A673 (cell line): Measurements from ENCODE around the gene CTNNBL1. TPM values are rescaled to one million over a fixed set of nuclear protein-coding genes. Genes with fewer than 3 reads are reported as not detected.

Experiments
- BruUV-seq: library from RNA; stranded (reverse); fragments of 400-500 nt; replicated peaks from 2 replicates; lab custom pipeline; 2021; lab: Mats Ljungman, UMichigan
- CTCF ChIA-PET: fragments of 300-600 bp; sonication (Branson Sonifier 250); formaldehyde crosslinking; loops from one replicate; lab custom pipeline; 2022; ENCODE audit warnings: antibody characterized with exemption; lab: Charles Lee
- POLR2A ChIA-PET: fragments of 300-600 bp; sonication (Branson Sonifier 250); formaldehyde crosslinking; loops from one replicate; lab custom pipeline; 2022; ENCODE audit warnings: antibody characterized with exemption; ENCODE audit not compliant: low non-redundant PET; lab: Charles Lee
- DNase-seq: peaks from one replicate; pipeline ENCODE4 v3.0.0-alpha.2; 2015; ENCODE audit warnings: low spot score
- H3K27ac ChIP-seq: fragments of 200-600 bp; sonication (generic); 2 replicates; pipeline ENCODE4 v1.5.1; 2016; ENCODE audit warnings: mixed run types, low read depth, mild to moderate bottlenecking, mixed read lengths, antibody characterized with exemption, low read length; ENCODE audit not compliant: poor library complexity, severe bottlenecking
- H3K27me3 ChIP-seq: fragments of 200-600 bp; sonication (generic); replicated peaks from 2 replicates; pipeline ENCODE4 v1.6.1; 2017; ENCODE audit warnings: mixed run types, low read depth, mild to moderate bottlenecking, mixed read lengths, antibody characterized with exemption, low read length; ENCODE audit not compliant: insufficient read depth, poor library complexity
- H3K36me3 ChIP-seq: fragments of 200-600 bp; sonication (generic); 2 replicates; pipeline ENCODE4 v1.6.1; 2016; ENCODE audit warnings: mixed run types, mild to moderate bottlenecking, mixed read lengths, antibody characterized with exemption, low read length; ENCODE audit not compliant: insufficient read depth, poor library complexity, severe bottlenecking
- H3K4me1 ChIP-seq: fragments of 200-600 bp; sonication (generic); 2 replicates; pipeline ENCODE4 v1.6.1; 2017; ENCODE audit warnings: mixed run types, mild to moderate bottlenecking, mixed read lengths, antibody characterized with exemption, low read length; ENCODE audit not compliant: insufficient read depth, poor library complexity, severe bottlenecking
- H3K4me3 ChIP-seq: fragments of 200-600 bp; sonication (generic); 2 replicates; pipeline ENCODE4 v1.5.1; 2016; ENCODE audit warnings: low read depth, mixed run types, mild to moderate bottlenecking, mixed read lengths, low read length; ENCODE audit not compliant: poor library complexity, severe bottlenecking
- H3K9me3 ChIP-seq: fragments of 200-600 bp; sonication (generic); 2 replicates; pipeline ENCODE4 v1.6.1; 2016; ENCODE audit warnings: mixed run types, low read depth, mild to moderate bottlenecking, mixed read lengths, antibody characterized with exemption, low read length; ENCODE audit not compliant: poor library complexity, severe bottlenecking
- CTCF ChIP-seq: fragments of 300-800, 200-600 bp; sonication (generic); conservative IDR thresholded peaks from 2 replicates; pipeline ENCODE4 v1.5.1; 2017; ENCODE audit warnings: low read depth, mild to moderate bottlenecking, antibody characterized with exemption, low read length, moderate library complexity, mixed read lengths
- EZH2 ChIP-seq: fragments of 200-600 bp; sonication (generic); IDR thresholded peaks from 2 replicates; pipeline ENCODE4 v1.6.1; 2017; ENCODE audit warnings: borderline replicate concordance, low read depth, mild to moderate bottlenecking, mixed read lengths, antibody characterized with exemption, low read length; ENCODE audit not compliant: poor library complexity, severe bottlenecking
- intact Hi-C: fragments of 100-400 bp; cut with micrococcal nuclease; formaldehyde crosslinking; loops from one replicate; pipeline ENCODE4 v1.10.0; 2022; ENCODE audit not compliant: unreplicated experiment
- total RNA-seq: library from RNA; stranded (reverse); gene quantifications from 2 replicates; pipeline ENCODE4 v1.2.3, GENCODE V29; 2021

Gene CTNNBL1
- total RNA-seq, 1 experiment from 2014 or later = 88.5 TPM

- intact Hi-C loops = no loop called here
- CTCF ChIA-PET = no interaction called here
Measured at GRCh38 chr20:37839955-37840354, 146.1 kb downstream of the CTNNBL1 start.

GRCh38 chr20:37841389-37841788, 147.6 kb downstream of the CTNNBL1 start:
- BruUV-seq = no TSS peak
- no peaks in the 10 kb centered on the region for H3K9me3 ChIP-seq
- no peaks in the 10 kb centered on the region for H3K4me1 ChIP-seq
- no peak overlapping the region for H3K27ac ChIP-seq
- POLR2A ChIA-PET = no interaction called here
- H3K27me3 ChIP-seq = no peaks in the 10 kb centered on the region
- no peak overlapping the region for H3K4me3 ChIP-seq
- H3K36me3 ChIP-seq = peaks cover 5% of the 10 kb centered on the region
- TF ChIP-seq CTCF (no peak), EZH2 (no peak)
- intact Hi-C loops = no loop called here
- DNase-seq = no peak
- CTCF ChIA-PET = interaction anchor here (0.9 kb wide), 1 partner anchor 277 kb away, joined by 3 read pairs; no protein-coding TSS in a partner anchor

More at GRCh38 chr20:37839955-37840354, 146.1 kb downstream of the CTNNBL1 start:
- DNase-seq = no peak
- TF ChIP-seq EZH2 (no peak), CTCF (no peak)
- H3K9me3 ChIP-seq = no peaks in the 10 kb centered on the region
- H3K4me1 ChIP-seq = no peaks in the 10 kb centered on the region
- peaks cover 5% of the 10 kb centered on the region for H3K36me3 ChIP-seq
- POLR2A ChIA-PET = no interaction called here
- H3K27me3 ChIP-seq = no peaks in the 10 kb centered on the region
- no TSS peak for BruUV-seq
- H3K27ac ChIP-seq = no peak overlapping the region
- no peak overlapping the region for H3K4me3 ChIP-seq

- Histone ChIP-seq H3K4me1 (no peaks in the 10 kb centered on the region), H3K27ac (no peak overlapping the region), H3K9me3 (no peaks in the 10 kb centered on the region), H3K4me3 (no peak overlapping the region), H3K27me3 (no peaks in the 10 kb centered on the region), H3K36me3 (peaks cover 5% of the 10 kb centered on the region)
- BruUV-seq = no TSS peak
- no peak for TF ChIP-seq EZH2
- no peak for TF ChIP-seq CTCF
- intact Hi-C loops = no loop called here
- CTCF ChIA-PET = no interaction called here
- POLR2A ChIA-PET = no interaction called here
- no peak for DNase-seq
Measured at GRCh38 chr20:37841971-37842370, 148.1 kb downstream of the CTNNBL1 start.
